CD8-positive, alpha-beta memory T cell (primary cell): Measurements from ENCODE around the gene MAML2. TPM values are rescaled to one million over a fixed set of nuclear protein-coding genes. Genes with fewer than 3 reads are reported as not detected.

Experiments
- CTCF ChIA-PET: fragments of 350-600 bp; sonication (Branson Sonifier 250); formaldehyde crosslinking; loops from one replicate; lab custom pipeline; 2021; ENCODE audit warnings: antibody characterized with exemption; lab: Charles Lee
- POLR2A ChIA-PET: fragments of 350-600 bp; sonication (Branson Sonifier 250); formaldehyde crosslinking; loops from one replicate; lab custom pipeline; 2021; ENCODE audit warnings: antibody characterized with exemption; lab: Charles Lee
- DNase-seq, 5 donors: peaks; one replicate each; pipeline versions ENCODE4 v3.0.0 to v3.0.0-alpha.2; 2020 to 2022; ENCODE audit warnings: mixed read lengths in 1 of 5
- H3K27ac ChIP-seq: one replicate; pipeline ENCODE4 v1.7.0; 2013; ENCODE audit warnings: low read depth, mild to moderate bottlenecking, low read length, moderate library complexity
- H3K27me3 ChIP-seq: 2 replicates; pipeline ENCODE4 v1.7.0; 2013; ENCODE audit warnings: low read length, mild to moderate bottlenecking; ENCODE audit not compliant: insufficient read depth, poor library complexity, severe bottlenecking
- H3K36me3 ChIP-seq: 2 replicates; pipeline ENCODE4 v1.7.0; 2013; ENCODE audit warnings: mild to moderate bottlenecking, low read length, moderate library complexity; ENCODE audit not compliant: insufficient read depth
- H3K4me1 ChIP-seq: 2 replicates; pipeline ENCODE4 v1.7.0; 2013; ENCODE audit warnings: mild to moderate bottlenecking, low read length, moderate library complexity; ENCODE audit not compliant: insufficient read depth
- H3K4me3 ChIP-seq: 2 replicates; pipeline ENCODE4 v1.7.0; 2013; ENCODE audit warnings: mild to moderate bottlenecking, low read length
- H3K9me3 ChIP-seq: 2 replicates; pipeline ENCODE4 v1.7.0; 2013; ENCODE audit warnings: mild to moderate bottlenecking, low read length
- H3K27ac Mint-ChIP-seq, 8 donors: one replicate each; pipeline ENCODE4 v1.8.0; 2020 to 2021; ENCODE audit warnings: mixed read lengths in 8 of 8, mild to moderate bottlenecking in 6 of 8, inconsistent platforms in 3 of 8, moderate library complexity in 3 of 8
- H3K27me3 Mint-ChIP-seq, 2 donors: one replicate each; pipeline ENCODE4 v1.8.0; 2020 to 2021; ENCODE audit warnings: mixed read lengths in 2 of 2, mild to moderate bottlenecking in 1 of 2, moderate library complexity in 1 of 2
- H3K36me3 Mint-ChIP-seq, 3 donors: one replicate each; pipeline ENCODE4 v1.8.0; 2020 to 2021; ENCODE audit warnings: mixed read lengths in 3 of 3, inconsistent platforms in 1 of 3, mild to moderate bottlenecking in 1 of 3
- H3K4me1 Mint-ChIP-seq, 3 donors: one replicate each; pipeline ENCODE4 v1.8.0; 2020 to 2021; ENCODE audit warnings: mixed read lengths in 3 of 3, inconsistent platforms in 1 of 3, mild to moderate bottlenecking in 1 of 3
- H3K4me3 Mint-ChIP-seq, 7 donors: one replicate each; pipeline ENCODE4 v1.8.0; 2020 to 2021; ENCODE audit warnings: mixed read lengths in 7 of 7, mild to moderate bottlenecking in 6 of 7, moderate library complexity in 4 of 7, inconsistent platforms in 2 of 7
- H3K9me3 Mint-ChIP-seq, 5 donors: one replicate each; pipeline ENCODE4 v1.8.0; 2020 to 2022; ENCODE audit warnings: mixed read lengths in 5 of 5, mild to moderate bottlenecking in 3 of 5, moderate library complexity in 2 of 5, inconsistent platforms in 1 of 5
- polyA plus RNA-seq: library from polyadenylated mRNA; unstranded; fragments of 300-500 nt; fragmentation: Illumina TruSeq; gene quantifications from one replicate; pipeline ENCODE4 v1.2.3, GENCODE V29; 2021
- total RNA-seq, 2 experiments: library from RNA; stranded (reverse); gene quantifications; one replicate each; pipeline ENCODE4 v1.2.3, GENCODE V29; 2021

MAML2 gene
- total and polyA plus RNA-seq, 3 experiments from 2014 or later: 11.1 to 15.9 (median 15.6) TPM

GRCh38 chr11:96197103-96197502, 145.9 kb downstream of the MAML2 start:
- POLR2A ChIA-PET: no interaction called here
- no peak for DNase-seq
- Mint-ChIP-seq H3K27ac (peak overlapping the region in 2 of 8 donors; percentile 48 to 51), H3K4me3 (no peak overlapping the region), H3K36me3 (peaks cover 6 to 13% (median 6%) of the 10 kb centered on the region in 3 donors), H3K4me1 (peaks cover 71 to 88% (median 78%) of the 10 kb centered on the region in 3 donors), H3K9me3 (no peaks in the 10 kb centered on the region), H3K27me3 (no peaks in the 10 kb centered on the region)
- no peaks in the 10 kb centered on the region for H3K27me3 ChIP-seq
- peaks cover 4% of the 10 kb centered on the region for H3K36me3 ChIP-seq
- H3K4me1 ChIP-seq: peaks cover 49% of the 10 kb centered on the region
- no peak overlapping the region for H3K4me3 ChIP-seq
- H3K9me3 ChIP-seq: no peaks in the 10 kb centered on the region
- no peak overlapping the region for H3K27ac ChIP-seq
- CTCF ChIA-PET: interaction anchor here (0.7 to 1.1 kb wide), 2 partner anchors 34 to 146 kb away, joined by 3 to 4 read pairs; partner anchors contain the start of gene MAML2

- H3K4me1 Mint-ChIP-seq: peaks cover 74 to 89% (median 76%) of the 10 kb centered on the region in 3 donors
- POLR2A ChIA-PET: no interaction called here
- peak overlapping the region in 1 of 8 donors; percentile 81 for H3K27ac Mint-ChIP-seq
- peaks cover 6 to 15% (median 8%) of the 10 kb centered on the region in 3 donors for H3K36me3 Mint-ChIP-seq
- no peaks in the 10 kb centered on the region for H3K9me3 Mint-ChIP-seq
- no peaks in the 10 kb centered on the region for H3K27me3 ChIP-seq
- no peak overlapping the region for H3K4me3 Mint-ChIP-seq
- CTCF ChIA-PET: interaction anchor here (1.1 kb wide), 1 partner anchor 33 kb away, joined by 3 read pairs; no protein-coding TSS in a partner anchor
- peaks cover 4% of the 10 kb centered on the region for H3K36me3 ChIP-seq
- no peaks in the 10 kb centered on the region for H3K27me3 Mint-ChIP-seq
- H3K4me1 ChIP-seq: peaks cover 49% of the 10 kb centered on the region
- no peak overlapping the region for H3K4me3 ChIP-seq
- H3K9me3 ChIP-seq: no peaks in the 10 kb centered on the region
- no peak overlapping the region for H3K27ac ChIP-seq
- no peak for DNase-seq
Measured at GRCh38 chr11:96196181-96196662, 146.8 kb downstream of the MAML2 start.

DNA sequence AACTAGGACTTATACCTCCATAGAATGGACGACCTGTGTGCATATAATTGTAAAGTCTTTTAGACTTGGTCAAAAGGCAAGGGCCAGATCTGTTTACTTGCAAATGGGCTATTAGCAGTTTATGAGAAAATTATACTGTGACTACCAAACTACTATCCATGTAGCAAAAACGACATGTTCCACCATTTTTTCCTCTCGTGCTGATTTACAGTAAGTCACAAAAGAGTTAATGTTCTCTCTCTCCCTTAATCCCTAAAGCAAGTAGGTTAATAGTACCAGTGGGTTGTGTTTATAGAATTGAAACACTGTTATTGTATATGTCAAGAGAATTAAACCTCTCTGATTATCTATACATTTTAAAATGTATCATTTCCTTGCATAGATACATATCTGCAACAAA, 147.3 kb downstream of the MAML2 start:
- peaks cover 4% of the 10 kb centered on the region for H3K36me3 ChIP-seq
- no peaks in the 10 kb centered on the region for H3K9me3 ChIP-seq
- Mint-ChIP-seq H3K4me3 (no peak overlapping the region), H3K27me3 (no peaks in the 10 kb centered on the region), H3K4me1 (peaks cover 73 to 87% (median 75%) of the 10 kb centered on the region in 3 donors), H3K36me3 (peaks cover 6 to 13% (median 7%) of the 10 kb centered on the region in 3 donors), H3K27ac (peak overlapping the region in 2 of 8 donors; percentile 15 to 66), H3K9me3 (no peaks in the 10 kb centered on the region)
- no peak for DNase-seq
- POLR2A ChIA-PET: no interaction called here
- no peak overlapping the region for H3K4me3 ChIP-seq
- H3K27ac ChIP-seq: no peak overlapping the region
- CTCF ChIA-PET: interaction anchor here (1.5 kb wide), 1 partner anchor 12 kb away, joined by 4 read pairs; no protein-coding TSS in a partner anchor
- no peaks in the 10 kb centered on the region for H3K27me3 ChIP-seq
- peaks cover 50% of the 10 kb centered on the region for H3K4me1 ChIP-seq

DNA sequence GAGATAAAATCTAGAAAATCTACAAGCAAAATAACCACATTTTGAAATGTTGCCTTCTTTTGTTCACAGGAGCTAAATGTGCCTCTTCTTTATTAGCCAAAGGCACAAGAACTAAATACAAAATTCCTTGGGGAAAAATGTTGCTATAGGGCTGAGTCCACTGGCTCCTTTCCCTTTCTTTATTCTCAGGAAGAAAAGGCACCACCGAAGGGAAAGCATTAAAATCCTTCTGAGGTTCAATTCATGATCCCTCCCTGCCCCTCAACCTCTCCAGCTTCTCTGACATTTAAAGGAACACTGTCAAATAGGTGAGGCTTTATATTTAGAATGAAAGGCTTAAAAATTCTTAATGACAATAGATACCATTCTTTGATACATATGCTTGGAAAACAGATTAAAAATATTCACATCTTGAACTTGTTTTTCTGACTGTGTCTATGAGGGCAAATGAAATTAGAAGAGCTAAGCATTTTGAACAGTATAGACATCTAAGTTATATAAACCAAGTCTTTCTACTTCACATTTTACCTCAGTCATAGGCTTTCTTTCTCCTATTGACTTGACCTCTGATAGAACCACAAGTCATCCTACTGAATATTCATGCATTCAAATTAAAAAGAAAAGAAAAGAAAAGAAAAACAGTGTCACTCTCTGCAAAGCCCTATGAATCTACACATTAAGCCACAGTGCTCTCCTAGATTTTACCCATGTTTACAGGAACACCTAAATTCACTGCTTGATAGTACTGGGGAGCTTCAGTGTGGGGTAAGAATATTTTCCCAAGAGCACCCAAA, 148.2 kb downstream of the MAML2 start:
- Histone ChIP-seq H3K4me3 (no peak overlapping the region), H3K27ac (no peak overlapping the region), H3K4me1 (peaks cover 52% of the 10 kb centered on the region), H3K36me3 (peaks cover 4% of the 10 kb centered on the region), H3K27me3 (no peaks in the 10 kb centered on the region), H3K9me3 (no peaks in the 10 kb centered on the region)
- peak overlapping the region; percentile 2 to 80 (median 66) for H3K27ac Mint-ChIP-seq
- H3K27me3 Mint-ChIP-seq: no peaks in the 10 kb centered on the region
- no peak for DNase-seq
- ChIA-PET CTCF (interaction anchor here (1.0 to 3.9 kb wide), 5 partner anchors 11 to 147 kb away, joined by 3 to 17 read pairs (median 4); partner anchors contain the start of gene MAML2), POLR2A (interaction anchor here (1.5 kb wide), 1 partner anchor 195 kb away, joined by 3 read pairs; the partner anchor contains the start of gene CCDC82)
- H3K9me3 Mint-ChIP-seq: no peaks in the 10 kb centered on the region
- peaks cover 7 to 12% (median 7%) of the 10 kb centered on the region in 3 donors for H3K36me3 Mint-ChIP-seq
- H3K4me3 Mint-ChIP-seq: peak overlapping the region in 6 of 7 donors; percentile 32 to 63 (median 56)
- H3K4me1 Mint-ChIP-seq: peaks cover 72 to 87% (median 75%) of the 10 kb centered on the region in 3 donors

GRCh38 chr11:96193745-96194443, 149.1 kb downstream of the MAML2 start:
- H3K27me3 ChIP-seq: no peaks in the 10 kb centered on the region
- Mint-ChIP-seq H3K4me1 (peaks cover 72 to 88% (median 76%) of the 10 kb centered on the region in 3 donors), H3K27ac (peak overlapping the region; percentile 56 to 80 (median 66)), H3K4me3 (peak overlapping the region in 5 of 7 donors; percentile 32 to 63 (median 56)), H3K27me3 (no peaks in the 10 kb centered on the region), H3K36me3 (peaks cover 5 to 8% (median 7%) of the 10 kb centered on the region in 3 donors), H3K9me3 (no peaks in the 10 kb centered on the region)
- POLR2A ChIA-PET: interaction anchor here (1.5 kb wide), 1 partner anchor 195 kb away, joined by 3 read pairs; the partner anchor contains the start of gene CCDC82
- peaks cover 53% of the 10 kb centered on the region for H3K4me1 ChIP-seq
- CTCF ChIA-PET: interaction anchor here (1.2 to 3.9 kb wide), 5 partner anchors 10 to 148 kb away, joined by 3 to 17 read pairs (median 4); partner anchors contain the start of gene MAML2
- H3K27ac ChIP-seq: no peak overlapping the region
- no peak overlapping the region for H3K4me3 ChIP-seq
- H3K9me3 ChIP-seq: no peaks in the 10 kb centered on the region
- H3K36me3 ChIP-seq: peaks cover 4% of the 10 kb centered on the region
- DNase-seq: no peak

GRCh38 chr11:96191752-96192151, 151.2 kb downstream of the MAML2 start:
- no peaks in the 10 kb centered on the region for H3K9me3 Mint-ChIP-seq
- no peaks in the 10 kb centered on the region for H3K27me3 Mint-ChIP-seq
- no peaks in the 10 kb centered on the region for H3K27me3 ChIP-seq
- no peak for DNase-seq
- no peak overlapping the region for H3K27ac Mint-ChIP-seq
- H3K36me3 ChIP-seq: no peaks in the 10 kb centered on the region
- H3K4me1 ChIP-seq: peaks cover 56% of the 10 kb centered on the region
- H3K27ac ChIP-seq: no peak overlapping the region
- no peak overlapping the region for H3K4me3 Mint-ChIP-seq
- ChIA-PET POLR2A (no interaction called here), CTCF (interaction anchor here (1.7 to 3.9 kb wide), 2 partner anchors 9 to 150 kb away, joined by 3 to 17 read pairs; partner anchors contain the start of gene MAML2)
- H3K36me3 Mint-ChIP-seq: peaks cover 4 to 7% (median 5%) of the 10 kb centered on the region in 3 donors
- no peaks in the 10 kb centered on the region for H3K9me3 ChIP-seq
- no peak overlapping the region for H3K4me3 ChIP-seq
- peaks cover 67 to 86% (median 81%) of the 10 kb centered on the region in 3 donors for H3K4me1 Mint-ChIP-seq

GRCh38 chr11:96189351-96189750, 153.6 kb downstream of the MAML2 start:
- Mint-ChIP-seq H3K27me3 (no peaks in the 10 kb centered on the region), H3K4me1 (peaks cover 51 to 75% (median 70%) of the 10 kb centered on the region in 3 donors), H3K36me3 (peaks cover 4 to 8% (median 6%) of the 10 kb centered on the region in 3 donors), H3K27ac (peak overlapping the region in 6 of 8 donors; percentile 20 to 79 (median 60)), H3K4me3 (peak overlapping the region in 2 of 7 donors; percentile 41 to 47), H3K9me3 (no peaks in the 10 kb centered on the region)
- H3K36me3 ChIP-seq: no peaks in the 10 kb centered on the region
- CTCF ChIA-PET: interaction anchor here (1.2 to 1.7 kb wide), 3 partner anchors 88 to 154 kb away, joined by 3 to 6 read pairs (median 4); partner anchors contain the start of gene MAML2
- peaks cover 45% of the 10 kb centered on the region for H3K4me1 ChIP-seq
- H3K27me3 ChIP-seq: no peaks in the 10 kb centered on the region
- H3K4me3 ChIP-seq: no peak overlapping the region
- H3K9me3 ChIP-seq: no peaks in the 10 kb centered on the region
- DNase-seq: no peak
- POLR2A ChIA-PET: no interaction called here
- H3K27ac ChIP-seq: no peak overlapping the region
